ENCODE data around the gene ACOXL. TPM values are rescaled to one million over a fixed set of nuclear protein-coding genes. Genes with fewer than 3 reads are reported as not detected.

Gene ACOXL
- total and polyA plus RNA-seq, 10 of the 15 experiments (the other 5 are each of a cell fraction or from before 2014, with no cell fraction given) = 0.05 to 1.3 (median 0.71) TPM

- TF ChIP-seq RFX5 (IDR thresholded peaks at IDR 0.05; ENCODE audit: low read depth, low read length) = no peak
- peak; percentile 59 for TF ChIP-seq RUNX3 (IDR thresholded peaks at IDR 0.05; ENCODE audit: low read length)
- TF ChIP-seq ZNF384 (IDR thresholded peaks at IDR 0.05; ENCODE audit: borderline replicate concordance, low read depth, low read length) = peak; percentile 86
- TF ChIP-seq MTA2 (IDR thresholded peaks at IDR 0.05; ENCODE audit: low read depth) = peak; percentile 67; the same call in 1 of the 2 replicates
- TF ChIP-seq IKZF2 (IDR thresholded peaks at IDR 0.05) = peak; percentile 58 to 64; a peak in 2 of 4 replicates
- peak; percentile 40; the same call in 1 of the 2 replicates for TF ChIP-seq JUND (IDR thresholded peaks at IDR 0.05; ENCODE audit: low read depth, low read length)
These were observed 298.0 kb downstream of the ACOXL start (continued) for GRCh38 chr2:111030260-111030891.

GRCh38 chr2:111030945-111031344, 298.6 kb downstream of the ACOXL start:
- CTCF ChIA-PET = interaction anchor here (0.6 to 1.3 kb wide), 7 partner anchors 18 to 177 kb away, joined by 3 to 6 read pairs (median 4); no protein-coding TSS in a partner anchor
- no peak overlapping the region for H3K4me2 ChIP-seq (ENCODE audit: control insufficient read depth, insufficient read depth)
- no peak overlapping the region for H3K27ac ChIP-seq (ENCODE audit: control insufficient read depth, insufficient read depth)
- no peak overlapping the region for H3K4me3 ChIP-seq
- peaks cover 11% of the 10 kb centered on the region for H3K4me1 ChIP-seq (ENCODE audit: control insufficient read depth, insufficient read depth, low read length)
- WGBS (ENCODE audit: insufficient coverage, insufficient replicate concordance, low lambda C conversion rate, missing lambda C conversion rate) = 2% methylated on average over 2 of the region's 2 CpGs
- ATAC-seq (peak; percentile 21; the same call in 2 of the 3 replicates), DNase-seq (ENCODE audit: low read depth, low spot score) (no peak), FAIRE-seq (no peak)
- H3K36me3 ChIP-seq (ENCODE audit: control insufficient read depth in 2 of 2, insufficient read depth in 2 of 2, low read length in 1 of 2) = no peaks in the 10 kb centered on the region
- H3K27me3 ChIP-seq (replicated peaks in 1 of 2; ENCODE audit: control insufficient read depth in 2 of 2, insufficient read depth in 2 of 2, low read length in 1 of 2) = peaks cover 0 to 11% of the 10 kb centered on the region in 2 experiments; a peak in 3 of 4 replicates
- RAD21 ChIA-PET (ENCODE audit: unreplicated experiment) = interaction anchor here (1.1 to 2.0 kb wide), 5 partner anchors 9 to 84 kb away, joined by 3 to 8 read pairs (median 6); no protein-coding TSS in a partner anchor
- no peak for TF ChIP-seq E4F1 (IDR thresholded peaks at IDR 0.05; ENCODE audit: borderline replicate concordance, partially characterized antibody)
- H3K9ac ChIP-seq (ENCODE audit: control insufficient read depth, insufficient read depth, low read length) = no peak overlapping the region
- SMC1A ChIA-PET (ENCODE audit: uncharacterized antibody, unreplicated experiment) = interaction anchor here (0.8 to 4.1 kb wide), 10 partner anchors 9 to 218 kb away, joined by 3 to 18 read pairs (median 4); no protein-coding TSS in a partner anchor
- no peaks in the 10 kb centered on the region; the same call in 2 of the 3 replicates for H3K9me3 ChIP-seq (replicated peaks; ENCODE audit: control insufficient read depth, insufficient read depth, low read length)
- no peak overlapping the region for H2AFZ ChIP-seq (ENCODE audit: control insufficient read depth, low read depth, low read length)
- H3K79me2 ChIP-seq (ENCODE audit: control insufficient read depth, insufficient read depth, low read length) = no peaks in the 10 kb centered on the region
- H4K20me1 ChIP-seq (ENCODE audit: control insufficient read depth, insufficient read depth) = no peaks in the 10 kb centered on the region
- intact Hi-C loops (cut with micrococcal nuclease; ENCODE audit: unreplicated experiment) = no loop called here
- POLR2A ChIA-PET = interaction anchor here (1.1 to 1.3 kb wide), 2 partner anchors 25 to 156 kb away, joined by 3 to 4 read pairs; no protein-coding TSS in a partner anchor
- in situ Hi-C loops (cut with MboI) = no loop called here
- BruUV-seq (replicated peaks) = no TSS peak

All from GM12878 (cell line).